A204.1 (cell line): ENCODE data around the gene SERHL2.
"Not testable (repeated sequence)": the region's sequence is repeated elsewhere in the genome, so short reads cannot be mapped to it uniquely, and the experiment has no call there.

Experiments
- FAIRE-seq: peaks from 2 replicates; lab custom pipeline; 2012; peaks lifted over from hg19 to GRCh38; lab: Jason Lieb, UNC

The SERHL2 gene

DNA sequence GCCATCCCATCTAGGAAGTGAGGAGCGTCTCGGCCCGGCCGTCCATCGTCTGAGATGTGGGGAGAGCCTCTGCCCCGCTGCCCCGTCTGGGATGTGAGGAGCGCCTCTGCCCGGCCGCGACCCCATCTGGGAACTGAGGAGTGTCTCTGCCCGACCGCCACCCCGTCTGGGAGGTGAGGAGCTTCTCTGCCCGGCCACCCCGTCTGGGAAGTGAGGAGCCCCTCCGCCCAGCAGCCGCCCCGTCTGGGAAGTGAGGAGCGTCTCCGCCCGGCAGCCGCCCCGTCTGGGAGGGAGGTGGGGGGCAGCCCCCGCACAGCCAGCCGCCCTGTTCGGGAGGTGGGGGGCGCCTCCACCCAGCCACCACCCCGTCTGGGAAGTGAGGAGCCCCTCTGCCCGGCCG lies 53.9 kb downstream of the SERHL2 start:
- FAIRE-seq, result not testable (repeated sequence)

- FAIRE-seq, result no peak
These were observed 54.5 kb downstream of the SERHL2 start for GRCh38 chr22:42608136-42608822.

DNA sequence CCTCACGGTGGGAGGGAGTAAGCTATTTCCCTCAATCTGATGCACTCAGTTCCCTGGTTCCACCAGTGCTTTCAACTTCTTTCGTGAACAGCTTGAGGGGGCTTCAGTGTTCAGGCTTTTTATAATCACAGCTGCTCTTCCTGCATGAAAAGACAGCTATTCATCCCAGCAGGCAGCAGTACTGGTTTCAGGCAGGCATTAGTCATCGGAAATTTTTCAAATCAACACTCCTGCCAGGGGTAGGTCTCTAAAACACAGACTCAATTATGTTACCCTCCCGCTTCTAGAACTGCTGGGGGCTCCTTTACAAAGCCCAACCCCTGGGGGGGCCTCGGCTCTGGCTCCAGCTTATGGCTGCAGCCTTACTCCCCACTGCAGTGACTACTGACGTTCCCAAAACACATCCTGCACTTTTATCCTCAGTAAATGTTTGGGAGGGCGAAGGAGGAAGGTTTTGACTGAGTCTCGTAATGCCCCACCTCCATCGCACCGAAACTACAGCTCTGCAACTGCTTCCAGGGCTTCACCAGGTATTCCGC lies 55.1 kb downstream of the SERHL2 start:
- FAIRE-seq, result peak; percentile 99

GRCh38 chr22:42610186-42610585 lies 56.4 kb downstream of the SERHL2 start:
- no peak for FAIRE-seq

- FAIRE-seq, result no peak
These were observed 57.3 kb downstream of the SERHL2 start for GRCh38 chr22:42611051-42611450.

DNA sequence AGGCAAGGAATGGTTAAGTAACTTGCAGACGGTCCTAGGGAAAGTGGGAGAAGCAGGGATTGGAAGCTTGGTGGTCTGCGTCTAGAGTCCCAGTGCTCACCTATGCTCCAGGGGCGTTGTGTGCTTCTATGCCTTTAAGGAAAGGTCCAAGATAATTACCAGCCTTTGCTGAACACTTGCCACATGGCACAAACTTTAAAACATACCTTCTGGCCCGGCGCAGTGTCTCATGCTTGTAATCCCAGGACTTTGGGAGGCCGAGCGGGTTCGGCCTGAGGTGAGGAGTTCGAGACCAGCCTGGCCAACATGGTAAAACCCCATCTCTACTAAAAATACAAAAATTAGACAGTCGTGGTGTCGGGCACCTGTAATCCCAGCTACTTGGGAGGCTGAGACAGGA lies 58.6 kb downstream of the SERHL2 start:
- FAIRE-seq, result no peak

DNA sequence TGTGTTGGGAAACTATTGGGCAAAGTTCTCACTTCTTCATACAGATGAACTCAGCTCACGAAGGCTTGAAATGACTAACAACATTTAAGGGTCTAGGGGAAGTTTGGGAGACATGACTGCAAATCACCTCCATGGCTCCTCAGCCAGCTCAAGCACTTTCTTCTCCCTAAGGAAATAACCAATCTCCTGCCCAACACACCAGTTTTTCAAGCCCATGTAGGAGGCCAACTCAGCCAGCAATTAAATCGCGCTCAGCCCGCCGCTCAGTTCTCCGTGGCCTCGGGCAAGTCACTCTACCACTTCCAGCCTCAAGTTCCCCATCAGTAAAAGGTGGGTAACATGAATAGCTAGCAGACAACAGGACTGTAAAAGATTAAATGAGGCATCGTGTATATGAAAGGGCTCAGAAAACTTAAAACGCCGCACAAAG lies 60.1 kb downstream of the SERHL2 start:
- no peak for FAIRE-seq

DNA sequence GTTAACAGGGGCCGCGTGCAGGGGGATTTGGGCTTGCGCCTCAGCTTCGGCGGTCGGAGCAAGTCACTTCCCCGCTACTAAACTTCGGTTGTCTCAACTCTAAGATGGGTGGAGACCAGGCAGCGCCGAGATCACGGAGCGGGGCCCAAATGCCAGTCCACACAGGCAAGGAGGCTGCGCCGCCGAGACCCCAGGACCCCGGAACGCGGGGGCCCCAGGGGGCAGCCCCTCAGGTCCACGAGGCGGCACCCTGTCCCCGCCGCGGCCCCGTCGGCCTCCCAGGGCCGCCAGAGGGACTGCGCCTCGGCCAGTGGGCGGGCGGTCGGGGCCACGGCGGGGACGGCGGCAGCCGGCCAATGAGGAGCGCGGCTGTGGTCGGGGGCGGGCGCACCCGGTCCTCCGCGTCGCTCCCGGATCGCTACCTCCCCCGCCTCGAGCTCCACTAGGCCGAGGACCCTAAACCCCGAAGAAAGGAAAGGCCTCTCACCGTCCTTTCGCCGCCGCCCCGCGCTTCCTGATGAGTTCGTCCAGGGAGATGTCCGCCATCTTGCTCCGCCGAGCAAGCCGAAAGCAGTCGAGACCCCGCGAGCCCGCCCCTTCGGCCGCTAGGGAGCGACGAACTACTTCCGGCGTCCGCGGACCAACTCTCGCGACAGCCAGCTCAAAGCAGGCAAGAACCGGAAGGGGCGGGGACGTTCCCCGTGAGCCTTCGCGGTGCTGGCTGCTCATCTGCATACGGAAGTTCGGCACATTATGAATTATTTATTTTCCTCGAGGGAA lies 60.7 kb downstream of the SERHL2 start, which contains the start of gene POLDIP3:
Gene POLDIP3, minus strand, starts transcription at position 572 of the 780 bp plus-strand sequence. Its CDS starts 26 bp downstream, at position 546.
- peak; percentile 95 for FAIRE-seq

- FAIRE-seq, result no peak
These were observed 61.5 kb downstream of the SERHL2 start for GRCh38 chr22:42615092-42615859.

DNA sequence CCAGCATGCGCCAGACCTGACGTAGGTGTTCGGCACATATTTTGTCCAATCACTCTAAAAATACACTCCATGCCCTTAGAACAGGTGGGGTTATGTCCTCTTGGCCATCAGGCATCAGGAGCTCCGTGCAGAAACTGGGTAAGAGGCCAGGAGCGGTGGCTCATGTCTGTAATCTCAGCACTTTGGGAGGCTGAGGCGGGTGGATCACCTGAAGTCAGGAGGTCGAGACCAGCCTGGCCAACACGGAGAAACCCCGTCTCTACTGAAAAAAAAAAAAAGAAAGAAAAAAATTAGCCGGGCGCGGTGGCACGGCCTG lies 62.1 kb downstream of the SERHL2 start:
- FAIRE-seq, result not testable (repeated sequence)

GRCh38 chr22:42617155-42617983 lies 63.6 kb downstream of the SERHL2 start:
- no peak for FAIRE-seq

DNA sequence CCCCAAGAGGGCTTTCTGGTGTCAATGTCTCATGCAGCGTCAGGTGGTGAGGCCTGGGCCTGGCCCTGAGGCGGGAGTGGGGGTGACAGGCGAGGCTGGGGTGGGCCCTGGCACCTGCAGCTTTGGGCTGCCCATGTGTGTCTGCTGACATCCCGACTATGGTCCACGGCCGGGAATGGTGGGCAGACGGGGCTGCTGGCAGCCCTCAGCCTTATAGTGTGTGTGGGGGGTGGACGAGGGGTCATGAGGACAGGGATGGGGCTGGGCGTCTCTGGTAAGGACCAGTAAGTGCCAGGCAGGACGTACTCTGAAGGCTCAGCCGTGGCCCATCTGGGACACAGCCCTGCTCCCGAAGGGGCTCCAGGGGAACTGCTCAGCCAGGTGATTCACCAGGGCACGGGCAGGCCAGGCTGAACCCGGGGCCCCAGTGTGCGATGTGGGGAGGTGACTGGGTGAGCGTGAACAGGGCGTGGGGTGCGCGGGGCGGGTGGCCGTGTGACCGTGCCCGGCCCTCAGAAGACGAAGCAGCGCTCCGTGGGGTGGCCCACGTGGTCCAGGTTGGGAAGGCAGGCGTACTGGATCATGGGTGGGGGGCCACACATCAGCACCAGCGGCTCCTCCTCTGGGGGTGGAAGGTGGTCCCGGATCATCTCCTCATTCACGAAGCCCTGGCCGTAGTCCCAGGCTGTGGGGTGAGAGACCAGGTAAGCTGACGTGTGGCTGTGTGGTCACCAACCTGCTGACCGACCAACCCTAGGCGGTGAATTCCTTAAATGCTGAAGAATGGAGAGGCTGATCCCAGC lies 65.7 kb downstream of the SERHL2 start:
- FAIRE-seq, result no peak

DNA sequence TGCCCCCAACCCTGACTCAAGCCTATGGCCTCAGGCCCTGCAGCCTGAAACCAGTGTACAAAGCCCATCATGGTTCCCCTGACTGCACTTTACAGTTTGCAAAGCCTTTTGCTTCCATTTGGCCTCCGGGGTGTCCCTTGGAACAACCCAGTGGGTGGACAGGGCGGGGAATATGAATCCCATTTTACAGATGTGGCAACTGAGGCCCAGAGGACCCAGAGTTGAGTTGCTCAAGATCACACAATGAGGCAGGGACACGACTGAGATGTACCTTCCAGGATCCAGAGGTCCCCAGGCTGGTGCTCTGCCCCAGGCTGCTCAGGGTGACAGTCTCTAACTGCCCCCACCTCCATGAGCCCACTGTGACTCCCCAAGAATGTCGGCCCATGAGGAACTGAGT lies 66.3 kb downstream of the SERHL2 start:
- FAIRE-seq, result no peak

GRCh38 chr22:42621505-42622002 lies 67.8 kb downstream of the SERHL2 start:
- FAIRE-seq, result peak; percentile 34

DNA sequence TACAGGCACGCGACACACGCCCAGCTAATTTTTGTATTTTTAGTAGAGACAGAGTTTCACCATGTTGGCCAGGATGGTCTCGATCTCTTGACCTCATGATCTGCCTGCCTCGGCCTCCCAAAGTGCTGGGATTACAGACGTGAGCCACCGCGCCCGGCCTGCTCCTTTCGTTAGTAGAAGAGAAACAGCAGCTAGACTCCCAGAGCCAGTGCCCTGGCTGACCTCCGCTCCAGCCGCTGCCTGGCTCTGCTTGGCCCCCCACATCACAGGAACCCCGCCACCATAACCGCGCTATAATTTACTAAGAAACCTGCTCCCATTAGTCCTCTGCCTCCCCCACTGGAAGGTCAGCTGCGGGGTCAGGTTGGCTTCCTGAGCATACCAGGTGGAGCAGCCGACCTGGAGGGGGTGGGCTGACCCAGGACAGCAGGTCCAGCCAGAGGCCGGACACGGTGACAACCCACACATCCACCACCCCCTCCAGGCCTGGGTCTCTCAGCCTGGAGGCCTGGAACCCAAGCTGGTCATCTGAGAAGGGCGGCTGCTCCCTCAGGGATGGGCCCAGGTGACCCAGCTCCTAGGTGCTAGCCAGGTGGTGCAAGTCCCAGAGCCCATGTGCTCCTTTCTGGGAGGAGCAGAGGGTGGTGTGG lies 68.4 kb downstream of the SERHL2 start:
- FAIRE-seq, result no peak

DNA sequence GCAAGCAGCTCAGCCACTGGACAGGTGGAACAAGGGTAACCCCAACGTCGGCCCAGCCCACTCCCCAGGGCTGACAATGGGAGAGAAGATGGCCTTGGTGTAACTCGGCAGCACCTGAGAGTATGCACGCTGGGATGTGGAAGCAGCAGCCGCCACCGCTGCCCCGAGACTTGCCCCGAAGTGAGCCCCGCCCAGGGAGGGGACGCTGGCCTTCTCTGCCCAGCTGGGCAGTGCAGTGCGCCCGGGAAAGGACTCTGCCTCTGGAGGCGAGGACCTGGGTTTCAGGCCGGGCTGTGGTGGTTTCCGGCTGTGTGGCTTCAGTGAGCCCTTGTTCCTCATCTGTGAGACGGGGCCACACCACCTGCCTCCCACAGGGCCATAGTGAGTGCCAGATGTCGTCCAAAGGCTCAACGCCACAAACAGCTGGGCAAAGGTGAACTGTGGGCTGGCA lies 69.6 kb downstream of the SERHL2 start:
- no peak for FAIRE-seq
